NCI-H1417 treated with DMSO at 0.1 percent for 48 hours (cell line): ENCODE results near the gene SDF2.
"Not testable (repeated sequence)": the region's sequence is repeated elsewhere in the genome, so short reads cannot be mapped to it uniquely, and the experiment has no call there.

Source experiments
- DNase-seq: peaks from one replicate; lab custom pipeline; 2025; lab: John Stamatoyannopoulos, UW

The SDF2 gene

GRCh38 chr17:28684963-28685362, 23.3 kb upstream of the SDF2 start:
- DNase-seq = no peak

GRCh38 chr17:28682655-28683054, 20.9 kb upstream of the SDF2 start:
- DNase-seq = no peak

- DNase-seq = no peak
Measured at GRCh38 chr17:28675980-28676379, 14.3 kb upstream of the SDF2 start.

- DNase-seq = no peak
Measured at GRCh38 chr17:28675490-28675889, 13.8 kb upstream of the SDF2 start.

DNA sequence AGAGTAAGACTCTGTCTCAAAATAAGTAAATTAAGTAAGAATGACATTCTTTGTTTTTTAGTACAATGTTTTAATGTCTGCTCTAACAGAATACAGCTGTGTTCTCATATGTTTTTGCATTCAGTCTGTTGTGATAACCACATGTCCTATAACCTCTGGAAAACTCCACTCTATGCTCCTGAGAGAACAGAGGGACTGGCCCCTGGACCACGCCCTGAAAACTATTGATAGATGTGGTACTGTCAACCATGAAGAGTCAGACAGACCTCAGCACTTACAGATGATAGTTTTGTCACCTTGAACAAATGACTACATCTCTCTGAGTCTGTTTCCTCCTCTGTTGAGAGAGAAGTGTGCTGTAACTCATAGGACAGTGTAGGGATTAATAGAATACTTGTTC, 8.2 kb upstream of the SDF2 start:
- no peak for DNase-seq

DNA sequence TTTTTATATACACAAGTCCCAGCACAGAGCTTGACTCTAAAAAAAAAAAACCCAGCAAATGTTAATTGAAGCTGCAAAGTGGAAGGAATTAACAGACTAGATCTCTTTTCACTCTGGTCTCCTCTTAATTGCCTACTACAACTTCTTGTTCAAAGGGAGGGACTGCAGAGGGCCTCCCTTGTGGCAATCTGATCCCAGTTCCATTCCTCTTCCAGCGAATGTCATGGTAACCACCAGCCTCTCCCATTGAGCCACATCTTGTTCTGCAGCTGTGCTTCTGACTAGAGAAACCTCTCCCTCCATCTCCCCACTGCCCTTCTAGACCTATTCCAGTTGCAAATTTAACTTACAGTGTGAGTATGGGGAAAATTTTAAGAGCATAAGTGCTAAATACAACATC, 6.2 kb upstream of the SDF2 start:
- no peak for DNase-seq

- no peak for DNase-seq
Measured at GRCh38 chr17:28665994-28666393, 4.3 kb upstream of the SDF2 start.

DNA sequence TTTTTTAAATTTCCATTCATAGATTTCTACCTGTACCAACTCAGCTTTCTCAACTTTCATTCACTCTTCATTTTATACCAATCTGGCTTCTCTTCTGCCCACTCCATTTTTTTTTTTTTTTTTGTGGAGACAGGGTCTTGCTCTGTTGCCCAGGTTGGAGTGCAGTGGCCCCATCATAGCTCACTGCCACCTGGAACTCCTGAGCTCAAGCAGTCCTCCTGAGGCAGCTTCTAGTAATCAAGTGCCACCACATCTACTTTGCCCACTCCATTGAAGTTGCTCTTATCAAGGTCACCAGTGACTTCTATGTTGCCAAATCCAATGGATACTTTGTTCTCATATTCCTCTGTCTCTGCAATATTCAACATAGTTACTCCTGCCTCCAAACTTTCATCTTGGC, 2.0 kb upstream of the SDF2 start:
- no peak for DNase-seq

GRCh38 chr17:28662527-28662829, 772 bp upstream of the SDF2 start:
- no peak for DNase-seq

GRCh38 chr17:28659497-28659881, 2.2 kb downstream of the SDF2 start:
- DNase-seq = not testable (repeated sequence)

DNA sequence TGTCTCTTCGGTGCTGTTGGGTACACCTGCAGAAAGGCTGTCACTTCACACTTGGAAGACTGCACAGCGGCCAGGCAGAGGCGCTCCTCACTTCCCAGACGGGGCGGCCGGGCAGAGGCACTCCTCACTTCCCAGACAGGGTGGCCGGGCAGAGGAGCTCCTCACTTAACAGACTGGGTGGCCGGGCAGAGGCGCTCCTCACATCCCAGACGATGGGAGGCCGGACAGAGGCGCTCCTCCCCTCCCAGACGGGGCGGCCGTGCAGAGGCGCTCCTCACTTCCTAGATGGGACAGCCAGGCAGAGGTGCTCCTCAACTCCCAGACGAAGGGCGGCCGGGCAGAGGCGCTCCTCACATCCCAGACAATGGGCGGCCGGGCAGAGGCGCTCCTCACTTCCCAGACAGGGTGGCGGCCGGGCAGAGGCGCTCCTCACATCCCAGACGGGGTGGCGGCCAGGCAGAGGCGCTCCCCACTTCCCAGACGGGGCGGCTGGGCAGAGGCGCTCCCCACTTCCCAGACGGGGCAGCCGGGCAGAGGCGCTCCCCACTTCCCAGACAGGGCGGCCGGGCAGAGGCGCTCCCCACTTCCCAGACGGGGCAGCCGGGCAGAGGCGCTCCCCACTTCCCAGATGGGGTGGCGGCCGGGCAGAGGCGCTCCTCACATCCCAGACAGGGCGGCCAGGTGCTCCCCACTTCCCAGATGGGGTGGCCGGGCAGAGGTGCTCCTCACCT, 2.8 kb downstream of the SDF2 start:
- DNase-seq = not testable (repeated sequence)

DNA sequence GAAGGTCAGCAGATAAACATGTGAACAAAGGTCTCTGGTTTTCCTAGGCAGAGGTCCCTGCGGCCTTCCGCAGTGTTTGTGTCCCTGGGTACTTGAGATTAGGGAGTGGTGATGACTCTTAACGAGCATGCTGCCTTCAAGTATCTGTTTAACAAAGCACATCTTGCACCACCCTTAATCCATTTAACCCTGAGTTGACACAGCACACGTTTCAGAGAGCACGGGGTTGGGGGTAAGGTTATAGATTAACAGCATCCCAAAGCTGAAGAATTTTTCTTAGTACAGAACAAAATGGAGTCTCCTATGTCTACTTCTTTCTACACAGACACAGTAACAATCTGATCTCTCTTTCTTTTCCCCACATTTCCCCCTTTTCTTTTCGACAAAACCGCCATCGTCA, 3.4 kb downstream of the SDF2 start:
- DNase-seq = not testable (repeated sequence)

GRCh38 chr17:28657756-28658155, 4.0 kb downstream of the SDF2 start:
- DNase-seq = no peak

DNA sequence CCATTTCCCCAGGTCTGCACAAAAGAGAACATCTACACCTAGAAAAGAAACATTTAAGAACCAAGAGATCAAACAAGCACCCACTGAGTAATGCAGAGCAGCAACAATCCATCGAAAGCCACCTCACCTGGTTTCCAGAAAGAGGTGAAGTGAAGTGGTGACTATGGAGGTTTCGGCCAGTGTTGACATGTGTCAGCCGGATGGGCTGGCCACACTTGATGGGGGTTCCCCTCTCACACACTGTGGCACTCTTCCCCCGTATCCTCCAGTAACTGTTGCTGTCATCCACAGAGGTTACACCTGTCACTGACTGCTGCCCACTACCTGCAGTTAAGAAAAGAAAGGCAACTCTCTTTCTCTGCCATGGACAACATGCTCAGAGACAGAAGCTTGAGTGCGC, 6.5 kb downstream of the SDF2 start:
- DNase-seq = no peak

DNA sequence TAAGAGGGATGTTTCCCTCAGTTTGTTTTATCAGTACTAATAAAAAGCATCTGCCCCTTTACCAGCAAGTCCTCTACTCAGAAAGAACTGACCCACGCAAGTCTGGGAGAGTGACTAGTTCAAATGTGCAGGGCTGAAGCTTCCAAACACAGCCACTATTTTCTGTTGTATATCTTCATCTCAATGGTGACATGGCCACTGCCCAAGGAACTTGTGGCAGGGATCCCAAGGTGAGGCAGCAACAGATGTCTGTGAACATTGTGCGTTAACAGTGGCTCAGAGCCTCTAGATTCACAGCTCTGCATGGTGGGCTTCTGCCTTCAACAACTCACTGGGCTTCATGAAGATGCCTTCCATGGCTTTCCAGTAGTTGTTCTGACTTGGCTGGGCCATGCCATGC, 13.0 kb downstream of the SDF2 start:
- no peak for DNase-seq

DNA sequence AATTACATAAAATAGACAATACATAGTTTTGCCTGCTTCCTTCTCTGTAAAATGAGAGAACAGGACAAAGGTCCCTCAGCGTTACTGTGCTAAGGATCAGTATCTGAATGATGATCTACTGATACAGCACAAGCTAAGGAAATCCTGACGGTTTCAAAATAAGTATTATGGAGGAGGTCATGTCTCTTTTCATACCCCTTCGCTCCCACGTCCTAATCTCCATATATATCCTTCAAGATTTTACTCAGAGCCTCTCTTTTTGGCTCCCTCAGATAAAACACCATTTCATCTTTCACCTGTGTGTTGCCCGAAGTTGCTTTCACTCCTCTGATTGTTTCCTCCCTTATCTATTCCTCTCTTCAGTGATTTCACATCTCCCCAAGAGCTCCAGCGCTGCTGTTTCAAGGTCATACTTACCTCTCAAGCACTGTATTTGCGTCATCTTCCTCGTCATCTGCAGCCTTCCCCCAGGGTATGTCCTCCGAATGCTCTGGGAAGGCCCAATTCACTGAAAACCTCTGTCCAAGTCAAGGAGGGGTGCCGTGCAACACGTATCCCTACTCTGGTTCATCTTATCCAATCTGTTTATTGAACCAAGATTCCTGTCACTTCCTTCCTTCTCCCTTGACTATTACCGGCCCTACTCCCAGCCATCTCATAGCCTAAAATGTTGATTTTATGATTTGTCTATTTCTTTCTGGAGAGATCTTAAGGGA, 15.5 kb downstream of the SDF2 start:
- no peak for DNase-seq

GRCh38 chr17:28645576-28645939, 16.1 kb downstream of the SDF2 start:
- no peak for DNase-seq

GRCh38 chr17:28644787-28645575, 16.7 kb downstream of the SDF2 start, which contains the start of gene BLTP2:
Gene BLTP2, minus strand, starts transcription at chr17:28645158. Its CDS starts 102 bp downstream, at chr17:28645056.
- peak; percentile 68 for DNase-seq

DNA sequence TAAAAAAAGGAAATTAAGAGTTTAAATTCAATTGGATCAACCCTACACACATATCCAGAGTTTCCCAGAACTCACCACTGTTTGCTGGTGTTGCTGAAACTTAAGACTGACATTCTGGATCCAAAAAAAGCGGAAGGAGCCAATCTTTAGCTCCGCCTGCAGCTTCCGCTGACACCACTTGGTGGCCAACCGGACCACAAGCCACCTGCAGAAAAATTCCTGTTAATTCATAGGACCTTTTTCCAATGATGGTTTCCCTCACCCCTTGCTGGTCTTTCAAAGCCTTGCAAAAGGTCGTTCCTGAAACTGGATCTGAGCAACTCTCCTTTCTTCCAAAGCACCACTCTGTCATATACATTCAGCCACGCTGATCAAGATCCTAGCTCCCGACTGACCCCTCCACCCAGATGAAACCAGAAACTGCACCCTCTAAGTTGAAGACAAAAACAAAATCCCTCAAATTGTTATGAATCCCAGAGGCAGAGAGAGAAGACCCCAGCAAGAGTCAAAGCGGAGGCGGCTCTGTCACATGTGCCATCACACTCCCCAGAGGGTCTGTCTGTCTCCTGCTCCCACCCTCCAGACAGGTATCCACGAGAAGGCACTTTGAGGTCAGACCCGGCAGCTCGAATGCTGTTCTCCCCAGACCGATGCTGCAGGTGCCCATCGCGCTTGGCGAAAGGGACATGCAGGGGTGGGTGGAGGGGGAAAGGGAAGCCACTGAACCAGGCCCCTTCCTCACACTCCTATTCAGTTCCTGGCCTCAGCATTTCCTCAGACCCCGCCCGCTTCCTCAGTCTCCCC, 17.5 kb downstream of the SDF2 start:
- DNase-seq = no peak

GRCh38 chr17:28641579-28641978, 20.1 kb downstream of the SDF2 start:
- DNase-seq = no peak

- no peak for DNase-seq
Measured at GRCh38 chr17:28635506-28635905, 26.2 kb downstream of the SDF2 start.

DNA sequence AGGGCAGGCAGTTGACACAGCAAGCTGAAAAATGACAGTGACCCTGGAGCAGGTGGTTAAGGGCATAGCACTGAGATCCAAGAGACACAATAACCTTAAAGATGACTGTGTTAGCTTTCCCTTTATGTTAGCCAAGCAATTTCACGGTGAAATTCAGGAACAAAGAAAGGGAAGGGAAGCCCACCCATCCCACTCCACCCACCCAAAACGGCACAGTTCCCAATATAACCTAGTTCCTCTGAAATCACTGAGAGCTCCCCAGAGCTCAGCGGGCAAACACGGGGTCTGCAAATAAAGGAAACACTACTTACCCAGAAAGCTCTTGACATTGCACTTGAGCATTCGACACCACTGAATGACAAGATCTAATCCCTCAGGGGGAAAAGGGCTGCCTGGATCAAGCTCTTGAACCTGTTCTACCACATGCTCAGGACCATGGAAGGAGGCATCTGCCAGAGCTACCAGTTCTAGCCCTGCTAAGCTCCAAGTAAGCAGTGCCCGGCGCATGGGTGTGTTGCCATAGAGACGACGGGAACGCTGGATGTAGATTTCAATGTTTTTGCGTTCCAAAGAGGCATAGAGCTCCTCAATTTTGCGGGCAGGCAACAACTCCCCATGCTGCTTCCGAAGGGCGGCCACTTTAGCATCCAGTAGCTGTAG, 27.4 kb downstream of the SDF2 start:
- no peak for DNase-seq
